GM12801 (cell line): ENCODE measurements around the gene ERMN.

Experiments
- CTCF ChIP-seq: IDR thresholded peaks from one replicate; pipeline ENCODE4 v1.5.1; 2011; ENCODE audit warnings: control low read depth; ENCODE audit not compliant: insufficient read length; ENCODE audit errors: extremely low read depth

Gene ERMN

GRCh38 chr2:157287160-157287559, 38.5 kb downstream of the ERMN start:
- no peak for TF ChIP-seq CTCF

GRCh38 chr2:157283468-157283867, 42.2 kb downstream of the ERMN start:
- no peak for TF ChIP-seq CTCF

GRCh38 chr2:157281316-157281715, 44.3 kb downstream of the ERMN start:
- TF ChIP-seq CTCF: no peak

- no peak for TF ChIP-seq CTCF
Observed at GRCh38 chr2:157271590-157272203, 53.9 kb downstream of the ERMN start.

GRCh38 chr2:157269922-157270321, 55.7 kb downstream of the ERMN start:
- no peak for TF ChIP-seq CTCF

GRCh38 chr2:157269060-157269459, 56.6 kb downstream of the ERMN start:
- TF ChIP-seq CTCF: no peak
